ENCODE data around the gene PBX2.

PBX2 gene

GRCh38 chr6:32137454-32137853, 52.5 kb downstream of the PBX2 start:
- DNase-seq (ENCODE audit: insufficient read length) = no peak
- no peak for FAIRE-seq
- TF ChIP-seq POLR2A (IDR thresholded peaks at IDR 0.05; ENCODE audit: low read depth, low read length) = no peak
- no peak for TF ChIP-seq POLR2AphosphoS5 (IDR thresholded peaks at IDR 0.05; ENCODE audit: low read depth, low read length)
- no peak for TF ChIP-seq TAF1 (IDR thresholded peaks at IDR 0.05; ENCODE audit: borderline replicate concordance, low read depth, low read length)
